DOHH2 (cell line): Measurements from ENCODE around the gene UBE4B.

ENCODE experiments used
- H3F3A ChIP-seq: fragments of 200-600 bp; sonication (generic), shearing (Covaris generic); 2 replicates; pipeline ENCODE4 v1.6.0; 2016; ENCODE audit warnings: antibody characterized with exemption, mild to moderate bottlenecking; ENCODE audit not compliant: control insufficient read depth, insufficient read depth
- H3K27ac ChIP-seq: fragments of 200-600 bp; sonication (generic); 2 replicates; pipeline ENCODE4 v1.5.1; 2014; ENCODE audit warnings: low read depth, mild to moderate bottlenecking, low read length, moderate library complexity
- H3K27me3 ChIP-seq: fragments of 200-600 bp; sonication (generic); 2 replicates; pipeline ENCODE4 v1.6.1; 2014; ENCODE audit warnings: mild to moderate bottlenecking, low read length, mixed read lengths; ENCODE audit not compliant: control insufficient read depth
- H3K36me3 ChIP-seq: fragments of 200-600 bp; sonication (generic); 2 replicates; pipeline ENCODE4 v1.6.1; 2014; ENCODE audit warnings: mild to moderate bottlenecking, low read length, moderate library complexity, mixed read lengths; ENCODE audit not compliant: control insufficient read depth
- H3K4me1 ChIP-seq: fragments of 200-600 bp; sonication (generic); 2 replicates; pipeline ENCODE4 v1.6.1; 2014; ENCODE audit warnings: mild to moderate bottlenecking, low read length, mixed read lengths; ENCODE audit not compliant: control insufficient read depth
- H3K4me2 ChIP-seq: fragments of 200-600 bp; sonication (generic); 2 replicates; pipeline ENCODE4 v1.6.0; 2014; ENCODE audit warnings: mild to moderate bottlenecking, low read length, moderate library complexity
- H3K4me3 ChIP-seq: fragments of 200-600 bp; sonication (generic); 2 replicates; pipeline ENCODE4 v1.5.1; 2014; ENCODE audit warnings: mild to moderate bottlenecking, low read length, mixed read lengths
- H3K79me2 ChIP-seq: fragments of 200-600 bp; sonication (generic); 2 replicates; pipeline ENCODE4 v1.6.1; 2014; ENCODE audit warnings: mild to moderate bottlenecking, low read length, mixed read lengths; ENCODE audit not compliant: control insufficient read depth
- H3K9me2 ChIP-seq: fragments of 200-600 bp; sonication (generic); replicated peaks from 2 replicates; pipeline ENCODE4 v1.6.1; 2014; ENCODE audit warnings: mild to moderate bottlenecking, low read length, mixed read lengths; ENCODE audit not compliant: control insufficient read depth
- H3K9me3 ChIP-seq: fragments of 200-600 bp; sonication (generic); 2 replicates; pipeline ENCODE4 v1.6.1; 2014; ENCODE audit warnings: antibody characterized with exemption, low read length, mixed read lengths; ENCODE audit not compliant: control insufficient read depth, insufficient read depth
- H4K20me1 ChIP-seq: fragments of 200-600 bp; sonication (generic); 2 replicates; pipeline ENCODE4 v1.6.0; 2014; ENCODE audit warnings: low read depth, mild to moderate bottlenecking, antibody characterized with exemption, low read length, moderate library complexity; ENCODE audit not compliant: control insufficient read depth, insufficient read depth
- EZH2phosphoT487 ChIP-seq: fragments of 200-600 bp; sonication (generic); IDR thresholded peaks from 2 replicates; pipeline ENCODE4 v1.6.1; 2017; ENCODE audit warnings: borderline replicate concordance, mild to moderate bottlenecking, antibody characterized with exemption, low read length, moderate library complexity, mixed read lengths
- TF ChIP-seq, protein P1 (sequence below): fragments of 200-600 bp; sonication (generic); IDR thresholded peaks from one replicate; pipeline ENCODE4 v1.5.1; 2014; ENCODE audit warnings: antibody characterized with exemption, mild to moderate bottlenecking, low read depth, low read length; ENCODE audit not compliant: poor library complexity, severe bottlenecking

The UBE4B gene

DNA sequence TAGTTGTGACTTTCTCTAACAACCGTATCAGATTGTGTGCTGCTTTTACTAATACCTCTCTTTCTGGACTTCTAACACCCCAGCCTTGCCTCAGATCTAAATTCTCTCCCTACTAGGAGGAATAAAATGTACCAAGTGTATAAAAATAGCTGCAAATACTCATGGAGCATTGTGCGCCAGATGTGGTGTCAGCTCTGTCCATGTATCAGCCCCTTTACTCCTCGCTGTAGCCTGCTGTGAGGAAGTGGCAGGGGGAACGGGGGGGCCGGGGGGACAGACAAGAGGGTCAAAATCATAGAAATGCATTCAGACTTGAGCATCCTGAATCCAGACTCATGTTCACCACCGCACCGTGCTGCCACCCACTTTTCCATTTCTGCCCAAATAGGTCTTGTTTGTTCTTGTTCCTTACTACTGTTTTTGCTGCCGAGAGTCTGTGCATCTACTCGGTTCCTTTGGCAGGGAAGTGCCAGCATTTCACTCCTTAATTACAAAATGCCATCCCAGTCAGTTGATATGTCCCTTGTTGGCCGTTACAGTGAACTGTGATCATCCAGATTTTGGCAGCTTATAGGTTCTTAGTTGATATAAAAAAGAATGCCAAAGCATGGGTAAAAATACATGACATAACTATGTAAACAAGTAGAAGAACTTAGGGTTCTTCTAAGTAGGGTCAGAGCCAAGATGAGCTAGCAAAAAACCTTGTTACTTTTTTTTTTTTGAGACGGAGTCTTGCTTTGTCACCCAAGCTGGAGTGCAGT is 76.4 kb downstream of the UBE4B start:
- Histone ChIP-seq H4K20me1 (no peaks in the 10 kb centered on the region), H3K4me2 (no peak overlapping the region), H3K79me2 (no peaks in the 10 kb centered on the region), H3K9me2 (no peaks in the 10 kb centered on the region), H3K27ac (no peak overlapping the region), H3K36me3 (peaks cover 35% of the 10 kb centered on the region), H3K4me3 (no peak overlapping the region), H3K9me3 (no peaks in the 10 kb centered on the region), H3K27me3 (no peaks in the 10 kb centered on the region), H3F3A (no peaks in the 10 kb centered on the region), H3K4me1 (no peaks in the 10 kb centered on the region)
- TF ChIP-seq, protein P1, sequence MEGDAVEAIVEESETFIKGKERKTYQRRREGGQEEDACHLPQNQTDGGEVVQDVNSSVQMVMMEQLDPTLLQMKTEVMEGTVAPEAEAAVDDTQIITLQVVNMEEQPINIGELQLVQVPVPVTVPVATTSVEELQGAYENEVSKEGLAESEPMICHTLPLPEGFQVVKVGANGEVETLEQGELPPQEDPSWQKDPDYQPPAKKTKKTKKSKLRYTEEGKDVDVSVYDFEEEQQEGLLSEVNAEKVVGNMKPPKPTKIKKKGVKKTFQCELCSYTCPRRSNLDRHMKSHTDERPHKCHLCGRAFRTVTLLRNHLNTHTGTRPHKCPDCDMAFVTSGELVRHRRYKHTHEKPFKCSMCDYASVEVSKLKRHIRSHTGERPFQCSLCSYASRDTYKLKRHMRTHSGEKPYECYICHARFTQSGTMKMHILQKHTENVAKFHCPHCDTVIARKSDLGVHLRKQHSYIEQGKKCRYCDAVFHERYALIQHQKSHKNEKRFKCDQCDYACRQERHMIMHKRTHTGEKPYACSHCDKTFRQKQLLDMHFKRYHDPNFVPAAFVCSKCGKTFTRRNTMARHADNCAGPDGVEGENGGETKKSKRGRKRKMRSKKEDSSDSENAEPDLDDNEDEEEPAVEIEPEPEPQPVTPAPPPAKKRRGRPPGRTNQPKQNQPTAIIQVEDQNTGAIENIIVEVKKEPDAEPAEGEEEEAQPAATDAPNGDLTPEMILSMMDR, result no peak
- TF ChIP-seq EZH2phosphoT487, result no peak

DNA sequence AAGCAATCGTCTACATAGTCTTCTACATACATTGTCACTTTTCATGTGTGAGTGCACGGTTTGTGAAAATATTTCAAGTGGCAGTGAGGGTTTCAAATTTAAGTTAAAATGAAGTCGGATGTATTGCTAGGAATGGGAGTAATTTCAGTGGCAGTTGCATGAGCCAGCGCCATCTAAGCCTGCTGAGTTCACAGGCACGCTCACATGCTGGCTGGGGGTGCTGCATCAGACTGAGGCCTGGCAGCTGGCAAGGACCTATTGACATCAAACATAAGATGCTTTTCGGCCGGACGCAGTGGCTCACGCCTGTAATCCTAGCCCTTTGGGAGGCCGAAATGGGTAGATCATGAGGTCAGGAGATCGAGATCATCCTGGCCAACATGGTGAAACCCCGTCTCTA is 80.7 kb downstream of the UBE4B start:
- H3F3A ChIP-seq, result no peaks in the 10 kb centered on the region
- no peaks in the 10 kb centered on the region for H3K4me1 ChIP-seq
- peaks cover 9% of the 10 kb centered on the region for H3K36me3 ChIP-seq
- H3K4me2 ChIP-seq, result no peak overlapping the region
- H3K9me2 ChIP-seq, result no peaks in the 10 kb centered on the region
- no peaks in the 10 kb centered on the region for H3K79me2 ChIP-seq
- no peaks in the 10 kb centered on the region for H4K20me1 ChIP-seq
- no peak overlapping the region for H3K4me3 ChIP-seq
- no peaks in the 10 kb centered on the region for H3K9me3 ChIP-seq
- H3K27me3 ChIP-seq, result no peaks in the 10 kb centered on the region
- TF ChIP-seq, protein P1, result no peak
- no peak for TF ChIP-seq EZH2phosphoT487
- no peak overlapping the region for H3K27ac ChIP-seq

DNA sequence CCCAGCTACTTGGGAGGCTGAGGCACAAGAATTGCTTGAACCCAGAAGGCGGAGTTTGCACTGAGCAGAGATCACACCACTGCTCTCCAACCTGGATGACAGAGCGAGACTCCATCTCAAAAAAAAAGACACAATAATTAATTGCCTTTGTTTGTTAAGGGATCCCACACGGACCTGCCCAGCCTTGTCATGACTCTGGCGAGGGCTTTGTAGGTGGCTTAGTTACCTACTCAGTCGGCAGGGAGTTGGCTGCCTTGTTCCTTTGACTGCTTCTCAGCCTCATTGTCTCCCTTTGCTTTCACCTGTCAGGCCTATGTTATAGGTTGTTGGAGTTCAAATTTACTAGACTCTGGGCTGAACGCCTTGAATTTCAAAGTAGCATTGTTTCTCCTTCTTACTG is 82.0 kb downstream of the UBE4B start:
- Histone ChIP-seq H3K9me2 (no peaks in the 10 kb centered on the region), H3K4me1 (no peaks in the 10 kb centered on the region), H4K20me1 (no peaks in the 10 kb centered on the region), H3K9me3 (no peaks in the 10 kb centered on the region), H3K27me3 (no peaks in the 10 kb centered on the region), H3K79me2 (no peaks in the 10 kb centered on the region), H3F3A (no peaks in the 10 kb centered on the region), H3K4me3 (no peak overlapping the region), H3K4me2 (no peak overlapping the region), H3K36me3 (peaks cover 8% of the 10 kb centered on the region), H3K27ac (no peak overlapping the region)
- TF ChIP-seq EZH2phosphoT487, result no peak
- TF ChIP-seq, protein P1, result no peak
